Progenitor cell of endocrine pancreas (in vitro differentiated cells): ENCODE measurements around the gene CZIB. TPM values are rescaled to one million over a fixed set of nuclear protein-coding genes. Genes with fewer than 3 reads are reported as not detected.
"Not testable (repeated sequence)": the region's sequence is repeated elsewhere in the genome, so short reads cannot be mapped to it uniquely, and the experiment has no call there.

Experiments used
- DNase-seq: peaks from one replicate; pipeline ENCODE4 v3.0.0; 2021; ENCODE audit warnings: low spot score; ENCODE audit not compliant: unreplicated experiment
- H3K27ac Mint-ChIP-seq: 2 replicates; pipeline ENCODE4 v1.8.0; 2021; ENCODE audit warnings: mild to moderate bottlenecking, moderate library complexity, mixed read lengths
- H3K27me3 Mint-ChIP-seq: 2 replicates; pipeline ENCODE4 v1.8.0; 2021; ENCODE audit warnings: mixed read lengths
- H3K36me3 Mint-ChIP-seq: 2 replicates; pipeline ENCODE4 v1.8.0; 2022; ENCODE audit warnings: mixed read lengths; ENCODE audit not compliant: insufficient read depth
- H3K4me1 Mint-ChIP-seq: 2 replicates; pipeline ENCODE4 v1.8.0; 2021; ENCODE audit warnings: low read depth, mixed read lengths
- H3K4me3 Mint-ChIP-seq: 2 replicates; pipeline ENCODE4 v1.8.0; 2021; ENCODE audit warnings: low read depth, mild to moderate bottlenecking, moderate library complexity, mixed read lengths
- H3K9me3 Mint-ChIP-seq: 2 replicates; pipeline ENCODE4 v1.8.0; 2021; ENCODE audit warnings: low read depth, mixed read lengths
- total RNA-seq: library from RNA; stranded (reverse); gene quantifications from 2 replicates; pipeline ENCODE4 v1.2.1, GENCODE V29; 2021
- TF ChIP-seq, protein P1 (sequence below): fragments of 200-600 bp; sonication (generic); IDR thresholded peaks from one replicate; pipeline ENCODE4 v1.5.0; 2021; ENCODE audit warnings: antibody characterized with exemption, mild to moderate bottlenecking; ENCODE audit not compliant: unreplicated experiment

The CZIB gene
- total RNA-seq, 1 donor from 2014 or later = 61.0 TPM

DNA sequence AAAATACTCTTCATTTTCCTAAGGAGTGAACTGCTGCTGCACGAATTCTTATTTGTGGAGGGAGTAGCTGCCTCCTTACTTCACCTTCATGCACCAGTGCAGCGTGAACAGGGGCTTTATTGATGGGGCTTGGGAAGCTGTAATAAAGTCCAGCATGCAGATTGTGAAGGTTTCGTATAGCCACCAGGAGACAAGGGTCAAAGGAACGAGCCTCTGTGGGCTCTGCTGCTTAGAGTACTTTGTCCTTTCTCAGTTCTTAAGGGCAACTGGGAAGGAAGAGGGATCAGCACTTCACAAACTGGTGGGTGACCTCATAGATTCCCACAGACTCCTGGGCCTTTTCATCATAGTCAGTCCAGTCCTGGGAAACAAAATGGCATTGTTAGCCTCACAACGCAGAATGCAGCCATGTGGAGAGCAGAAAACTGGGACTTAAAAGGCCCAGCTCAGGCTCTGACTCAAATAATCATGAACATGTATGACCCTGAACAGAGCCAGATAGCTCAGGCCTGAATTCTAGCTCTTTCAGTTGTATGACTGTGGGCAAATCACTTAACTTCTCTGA, 6.0 kb downstream of the CZIB start:
- Mint-ChIP-seq H3K27me3 (no peaks in the 10 kb centered on the region), H3K9me3 (no peaks in the 10 kb centered on the region), H3K4me1 (peaks cover 6% of the 10 kb centered on the region), H3K4me3 (no peak overlapping the region), H3K27ac (peak overlapping the region; percentile 59), H3K36me3 (peaks cover 12% of the 10 kb centered on the region)
- TF ChIP-seq, protein P1, sequence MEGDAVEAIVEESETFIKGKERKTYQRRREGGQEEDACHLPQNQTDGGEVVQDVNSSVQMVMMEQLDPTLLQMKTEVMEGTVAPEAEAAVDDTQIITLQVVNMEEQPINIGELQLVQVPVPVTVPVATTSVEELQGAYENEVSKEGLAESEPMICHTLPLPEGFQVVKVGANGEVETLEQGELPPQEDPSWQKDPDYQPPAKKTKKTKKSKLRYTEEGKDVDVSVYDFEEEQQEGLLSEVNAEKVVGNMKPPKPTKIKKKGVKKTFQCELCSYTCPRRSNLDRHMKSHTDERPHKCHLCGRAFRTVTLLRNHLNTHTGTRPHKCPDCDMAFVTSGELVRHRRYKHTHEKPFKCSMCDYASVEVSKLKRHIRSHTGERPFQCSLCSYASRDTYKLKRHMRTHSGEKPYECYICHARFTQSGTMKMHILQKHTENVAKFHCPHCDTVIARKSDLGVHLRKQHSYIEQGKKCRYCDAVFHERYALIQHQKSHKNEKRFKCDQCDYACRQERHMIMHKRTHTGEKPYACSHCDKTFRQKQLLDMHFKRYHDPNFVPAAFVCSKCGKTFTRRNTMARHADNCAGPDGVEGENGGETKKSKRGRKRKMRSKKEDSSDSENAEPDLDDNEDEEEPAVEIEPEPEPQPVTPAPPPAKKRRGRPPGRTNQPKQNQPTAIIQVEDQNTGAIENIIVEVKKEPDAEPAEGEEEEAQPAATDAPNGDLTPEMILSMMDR = no peak
- DNase-seq = no peak

DNA sequence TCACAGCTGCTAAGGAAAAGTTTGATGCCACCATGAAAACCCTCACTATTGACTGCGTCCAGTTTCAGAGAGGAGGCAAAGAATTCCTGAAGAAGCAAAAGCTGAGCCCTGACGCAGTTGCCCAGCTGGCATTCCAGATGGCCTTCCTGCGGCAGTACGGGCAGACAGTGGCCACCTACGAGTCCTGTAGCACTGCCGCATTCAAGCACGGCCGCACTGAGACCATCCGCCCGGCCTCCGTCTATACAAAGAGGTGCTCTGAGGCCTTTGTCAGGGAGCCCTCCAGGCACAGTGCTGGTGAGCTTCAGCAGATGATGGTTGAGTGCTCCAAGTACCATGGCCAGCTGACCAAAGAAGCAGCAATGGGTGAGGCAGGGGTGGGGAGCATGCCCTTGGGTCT, 9.5 kb downstream of the CZIB start:
- H3K4me1 Mint-ChIP-seq = no peaks in the 10 kb centered on the region
- no peak overlapping the region for H3K27ac Mint-ChIP-seq
- no peaks in the 10 kb centered on the region for H3K27me3 Mint-ChIP-seq
- TF ChIP-seq, protein P1 = no peak
- peaks cover 41% of the 10 kb centered on the region for H3K36me3 Mint-ChIP-seq
- DNase-seq = no peak
- peaks cover 12% of the 10 kb centered on the region for H3K9me3 Mint-ChIP-seq
- H3K4me3 Mint-ChIP-seq = no peak overlapping the region

DNA sequence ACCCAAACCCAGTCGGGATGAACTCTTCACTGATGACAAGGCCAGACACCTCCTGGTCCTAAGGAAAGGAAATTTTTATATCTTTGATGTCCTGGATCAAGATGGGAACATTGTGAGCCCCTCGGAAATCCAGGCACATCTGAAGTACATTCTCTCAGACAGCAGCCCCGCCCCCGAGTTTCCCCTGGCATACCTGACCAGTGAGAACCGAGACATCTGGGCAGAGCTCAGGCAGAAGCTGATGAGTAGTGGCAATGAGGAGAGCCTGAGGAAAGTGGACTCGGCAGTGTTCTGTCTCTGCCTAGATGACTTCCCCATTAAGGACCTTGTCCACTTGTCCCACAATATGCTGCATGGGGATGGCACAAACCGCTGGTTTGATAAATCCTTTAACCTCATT, 10.1 kb downstream of the CZIB start:
- H3K27me3 Mint-ChIP-seq = no peaks in the 10 kb centered on the region
- H3K27ac Mint-ChIP-seq = no peak overlapping the region
- peaks cover 12% of the 10 kb centered on the region for H3K9me3 Mint-ChIP-seq
- H3K4me3 Mint-ChIP-seq = no peak overlapping the region
- H3K4me1 Mint-ChIP-seq = no peaks in the 10 kb centered on the region
- peaks cover 46% of the 10 kb centered on the region for H3K36me3 Mint-ChIP-seq
- TF ChIP-seq, protein P1 = no peak
- DNase-seq = no peak

DNA sequence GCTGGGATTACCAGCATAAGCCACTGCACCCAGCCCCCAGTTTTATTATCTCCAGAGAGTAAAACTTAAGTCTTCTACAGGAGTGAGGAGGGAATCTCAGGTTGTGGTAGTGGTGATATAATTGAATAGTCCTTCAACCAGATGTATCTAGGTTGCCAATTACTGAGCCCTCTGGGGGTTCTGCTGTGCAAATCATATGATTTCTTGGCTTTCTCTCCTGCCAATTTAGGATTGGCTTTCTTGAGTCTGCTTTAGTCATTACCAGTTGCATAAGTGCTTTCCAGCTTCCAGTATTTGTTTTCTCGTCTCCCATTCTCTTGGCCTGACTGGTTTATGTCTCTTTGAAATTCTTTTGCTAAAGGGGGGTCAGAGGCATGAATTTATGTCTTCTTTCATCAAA, 12.7 kb downstream of the CZIB start:
- TF ChIP-seq, protein P1 = no peak
- Mint-ChIP-seq H3K36me3 (peaks cover 72% of the 10 kb centered on the region), H3K27ac (no peak overlapping the region), H3K4me3 (no peak overlapping the region), H3K27me3 (no peaks in the 10 kb centered on the region), H3K9me3 (peaks cover 34% of the 10 kb centered on the region), H3K4me1 (no peaks in the 10 kb centered on the region)
- no peak for DNase-seq

DNA sequence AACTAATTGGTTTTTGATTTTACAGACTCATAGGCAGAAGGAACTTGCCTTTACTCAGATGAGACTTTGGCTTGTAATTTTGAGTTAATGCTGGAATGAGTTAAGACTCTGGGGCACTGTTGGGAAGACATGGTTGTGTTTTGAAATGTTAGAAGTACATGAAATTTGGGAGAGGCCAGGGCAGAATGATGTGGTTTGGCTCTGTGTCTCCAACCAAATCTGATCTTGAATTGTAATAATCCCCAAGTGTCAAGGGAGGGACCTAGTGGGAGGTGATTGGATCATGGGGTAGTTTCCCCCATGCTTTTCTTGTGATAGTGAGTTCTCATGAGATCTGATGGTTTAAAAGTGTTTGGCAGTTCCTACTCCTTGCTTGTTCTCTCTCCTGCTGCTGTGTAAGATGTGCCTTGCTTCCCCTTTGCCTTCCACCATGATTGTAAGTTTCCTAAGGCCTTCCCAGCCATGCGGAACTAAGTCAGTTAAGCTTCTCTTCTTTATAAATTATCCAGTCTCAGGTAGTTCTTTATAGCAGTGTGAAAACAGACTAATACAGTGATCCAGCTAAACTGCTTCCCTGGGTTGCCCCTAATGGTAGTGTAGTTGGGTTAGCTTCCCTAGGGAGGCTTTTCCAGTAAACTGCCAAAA, 13.6 kb downstream of the CZIB start:
- no peaks in the 10 kb centered on the region for H3K27me3 Mint-ChIP-seq
- no peaks in the 10 kb centered on the region for H3K4me1 Mint-ChIP-seq
- TF ChIP-seq, protein P1 = no peak
- peaks cover 36% of the 10 kb centered on the region for H3K9me3 Mint-ChIP-seq
- H3K36me3 Mint-ChIP-seq = peaks cover 75% of the 10 kb centered on the region
- no peak overlapping the region for H3K27ac Mint-ChIP-seq
- no peak overlapping the region for H3K4me3 Mint-ChIP-seq
- no peak for DNase-seq

DNA sequence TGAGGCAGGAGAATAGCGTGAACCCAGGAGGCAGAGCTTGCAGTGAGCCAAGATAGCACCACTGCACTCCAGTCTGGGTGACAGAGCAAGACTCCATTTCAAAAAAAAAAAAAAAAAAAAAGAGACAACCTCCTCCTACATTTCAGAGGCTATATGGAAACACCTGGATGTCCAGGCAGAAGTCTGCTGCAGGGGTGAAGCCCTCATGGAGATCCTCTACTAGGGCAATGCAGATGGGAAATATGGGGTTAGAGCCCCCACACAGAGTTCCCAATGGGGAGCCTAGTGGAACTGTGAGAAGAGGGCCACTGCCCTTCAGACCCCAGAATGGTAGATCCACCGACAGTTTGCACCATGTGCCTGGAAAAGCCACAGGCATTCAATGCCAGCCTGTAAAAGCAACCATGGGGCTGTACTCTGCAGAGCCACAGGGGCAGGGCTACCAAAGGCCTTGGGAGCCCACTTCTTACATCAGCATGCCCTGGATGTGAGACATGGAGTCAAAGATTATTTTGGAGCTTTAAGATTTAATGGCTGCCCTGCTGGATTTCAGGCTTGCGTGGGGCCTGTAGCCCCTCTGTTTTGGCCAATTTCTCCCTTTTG, 14.2 kb downstream of the CZIB start:
- H3K27ac Mint-ChIP-seq, H3K4me1 Mint-ChIP-seq, H3K4me3 Mint-ChIP-seq, DNase-seq, H3K27me3 Mint-ChIP-seq: not testable (repeated sequence)
- peaks cover 36% of the 10 kb centered on the region for H3K9me3 Mint-ChIP-seq
- H3K36me3 Mint-ChIP-seq = peaks cover 76% of the 10 kb centered on the region

DNA sequence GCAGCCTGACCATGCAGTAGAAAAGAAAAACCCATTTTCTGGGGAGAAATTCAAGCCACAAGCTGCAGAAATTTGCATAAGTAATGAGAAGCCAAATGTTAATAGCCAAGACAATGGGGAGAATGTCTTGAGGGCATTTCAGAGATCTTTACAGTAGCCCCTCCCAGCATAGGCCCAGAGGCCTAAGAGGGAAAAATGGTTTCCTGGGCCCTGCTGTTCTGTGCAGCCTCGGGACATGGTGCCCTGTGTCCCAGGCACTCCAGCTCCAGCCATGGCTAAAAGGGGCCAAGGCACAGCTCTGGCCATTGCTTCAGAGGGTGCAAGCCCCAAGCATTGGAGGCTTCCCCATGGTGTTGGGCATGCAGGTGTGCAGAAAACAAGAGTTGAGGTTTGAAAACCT, 14.9 kb downstream of the CZIB start:
- H3K4me1 Mint-ChIP-seq = not testable (repeated sequence)
- peaks cover 78% of the 10 kb centered on the region for H3K36me3 Mint-ChIP-seq

More for the DNA sequence above, 14.9 kb downstream of the CZIB start:
- H3K4me3 Mint-ChIP-seq, DNase-seq, H3K27me3 Mint-ChIP-seq, H3K27ac Mint-ChIP-seq: not testable (repeated sequence)
- peaks cover 36% of the 10 kb centered on the region for H3K9me3 Mint-ChIP-seq
